Endothelial cell of umbilical vein (primary cell): ENCODE results near the gene PKNOX1. TPM values are rescaled to one million over a fixed set of nuclear protein-coding genes. Genes with fewer than 3 reads are reported as not detected.
"Not testable (repeated sequence)": the region's sequence is repeated elsewhere in the genome, so short reads cannot be mapped to it uniquely, and the experiment has no call there.

Source experiments
- BruUV-seq: library from RNA; stranded (reverse); fragments of 400-500 nt; replicated peaks from 2 replicates; lab custom pipeline; 2021; lab: Mats Ljungman, UMichigan
- CTCF ChIA-PET: fragments of 300-600, 350-600 bp; sonication (Branson Sonifier 250); formaldehyde crosslinking; loops from one replicate; lab custom pipeline; 2021; ENCODE audit warnings: antibody characterized with exemption, inconsistent platforms; lab: Charles Lee
- POLR2A ChIA-PET: fragments of 300-600, 350-600 bp; sonication (Branson Sonifier 250); formaldehyde crosslinking; loops from one replicate; lab custom pipeline; 2021; ENCODE audit warnings: antibody characterized with exemption, inconsistent platforms; lab: Charles Lee
- DNase-seq: peaks from one replicate; pipeline ENCODE4 v3.0.0-alpha.2; 2011; ENCODE audit warnings: low read depth, low spot score
- FAIRE-seq: peaks from 2 replicates; lab custom pipeline; 2011; peaks lifted over from hg19 to GRCh38; lab: Jason Lieb, UNC
- H2AFZ ChIP-seq: 2 replicates; pipeline ENCODE4 v1.6.0; 2012; ENCODE audit warnings: low read depth, low read length, control low read depth, inconsistent platforms
- H3K27ac ChIP-seq: 2 replicates; pipeline ENCODE4 v1.5.1; 2011; ENCODE audit warnings: low read depth, mild to moderate bottlenecking, control low read depth, low read length, moderate library complexity; ENCODE audit not compliant: insufficient read depth
- H3K27me3 ChIP-seq, 2 experiments: 2 replicates each; pipeline versions ENCODE4 v1.6.0 to v1.6.1; 2011; ENCODE audit warnings: low read length in 2 of 2, mixed read lengths in 1 of 2; ENCODE audit not compliant: control insufficient read depth in 2 of 2, insufficient read depth in 2 of 2
- H3K36me3 ChIP-seq, 2 experiments: 2 replicates in 1 of 2; 3 replicates in 1 of 2; pipeline ENCODE4 v1.5.1; 2011; ENCODE audit warnings: low read length in 2 of 2, mild to moderate bottlenecking in 1 of 2, moderate library complexity in 1 of 2; ENCODE audit not compliant: control insufficient read depth in 2 of 2, insufficient read depth in 2 of 2; ENCODE audit errors: extremely low read depth in 1 of 2
- H3K4me1 ChIP-seq: 3 replicates; pipeline ENCODE4 v1.5.1; 2011; ENCODE audit warnings: mild to moderate bottlenecking, low read length; ENCODE audit not compliant: control insufficient read depth, insufficient read depth; ENCODE audit errors: extremely low read depth
- H3K4me2 ChIP-seq: 2 replicates; pipeline ENCODE4 v1.6.1; 2011; ENCODE audit warnings: low read length, control low read depth, mixed read lengths; ENCODE audit not compliant: insufficient read depth
- H3K4me3 ChIP-seq, 3 experiments: fragments of 200-600 bp in 1 of 3; sonication (generic), shearing (Covaris generic) in 1 of 3; replicated peaks in 1 of 3; 2 replicates each; pipeline ENCODE4 v1.5.1; 2011 to 2016; ENCODE audit warnings: control low read depth in 3 of 3, low read length in 3 of 3, mild to moderate bottlenecking in 2 of 3, inconsistent platforms in 1 of 3, low read depth in 1 of 3, moderate library complexity in 1 of 3; ENCODE audit not compliant: insufficient read depth in 1 of 3
- H3K79me2 ChIP-seq: 2 replicates; pipeline ENCODE4 v1.6.0; 2012; ENCODE audit warnings: low read length, inconsistent platforms; ENCODE audit not compliant: control insufficient read depth, insufficient read depth
- H3K9ac ChIP-seq: replicated peaks from 2 replicates; pipeline ENCODE3; 2011; ENCODE audit warnings: low read length, control low read depth; ENCODE audit not compliant: insufficient read depth; ENCODE audit errors: extremely low read depth
- H3K9me1 ChIP-seq: replicated peaks from 3 replicates; pipeline ENCODE4 v1.6.0; 2011; ENCODE audit warnings: mild to moderate bottlenecking, low read length; ENCODE audit not compliant: control insufficient read depth, insufficient read depth; ENCODE audit errors: extremely low read depth
- H3K9me3 ChIP-seq: replicated peaks from 2 replicates; pipeline ENCODE4 v1.5.1; 2012; ENCODE audit warnings: low read length, inconsistent platforms; ENCODE audit not compliant: control insufficient read depth, insufficient read depth
- H4K20me1 ChIP-seq: replicated peaks from 2 replicates; pipeline ENCODE3; 2011; ENCODE audit warnings: mild to moderate bottlenecking, low read length; ENCODE audit not compliant: control insufficient read depth, insufficient read depth; ENCODE audit errors: extremely low read depth
- EZH2 ChIP-seq: IDR thresholded peaks from 2 replicates; pipeline ENCODE4 v1.6.1; 2012; ENCODE audit warnings: borderline replicate concordance, low read depth, mild to moderate bottlenecking, moderate library complexity, low read length, inconsistent platforms; ENCODE audit not compliant: severe bottlenecking
- FOS ChIP-seq: IDR thresholded peaks from 2 replicates; pipeline ENCODE4 v1.6.1; 2011; ENCODE audit warnings: mild to moderate bottlenecking, low read length, moderate library complexity, borderline replicate concordance; ENCODE audit not compliant: insufficient read depth
- GATA2 ChIP-seq: IDR thresholded peaks from 2 replicates; pipeline ENCODE4 v1.7.0; 2011; ENCODE audit warnings: low read depth, mild to moderate bottlenecking, moderate library complexity, mixed read lengths, low read length; ENCODE audit not compliant: insufficient read length, insufficient read depth
- JUN ChIP-seq: IDR thresholded peaks from 2 replicates; pipeline ENCODE4 v1.6.1; 2011; ENCODE audit warnings: borderline replicate concordance, low read depth; ENCODE audit not compliant: insufficient read length, insufficient read depth
- MYC ChIP-seq: IDR thresholded peaks from one replicate; pipeline ENCODE4 v1.6.1; 2011; ENCODE audit warnings: mild to moderate bottlenecking, low read depth, low read length
- POLR2A ChIP-seq: IDR thresholded peaks from 2 replicates; pipeline ENCODE4 v1.6.1; 2012; ENCODE audit warnings: low read depth, mild to moderate bottlenecking, control low read depth, low read length
- POLR2AphosphoS5 ChIP-seq: IDR thresholded peaks from 2 replicates; pipeline ENCODE4 v1.6.1; 2012; ENCODE audit warnings: low read depth, mild to moderate bottlenecking, control low read depth, low read length, moderate library complexity; ENCODE audit not compliant: insufficient read depth
- dilution Hi-C: fragments of 300-500 bp; cut with MboI; formaldehyde crosslinking; loops from one replicate; pipeline ENCODE4 v1.15.0; 2019; ENCODE audit warnings: low sequenced_read_pairs; ENCODE audit not compliant: extremely low pct_ligation_motif_present
- intact Hi-C: fragments of 100-400 bp; cut with micrococcal nuclease; formaldehyde crosslinking; loops from one replicate; pipeline ENCODE4 v1.10.0; 2022
- polyA plus RNA-seq, 4 experiments: library from polyadenylated mRNA; depleted of rRNA in 3 of 4; stranded (reverse) in 3 of 4; unstranded in 1 of 4; fragments of >200 nt; gene quantifications; 2 replicates each; pipeline versions ENCODE4 v1.2.1 to v1.2.3, GENCODE V29; 2011 to 2012; ENCODE audit warnings: missing spikeins in 1 of 4
- total RNA-seq: library from RNA; stranded (reverse); gene quantifications from 2 replicates; pipeline ENCODE4 v1.2.3, GENCODE V29; 2021
- TF ChIP-seq, protein P1 (sequence below), 2 donors: IDR thresholded peaks; 1 replicate in 1 of 2; 2 replicates in 1 of 2; pipeline ENCODE4 v1.5.1; 2011; ENCODE audit warnings: low read length in 2 of 2, mild to moderate bottlenecking in 2 of 2, moderate library complexity in 2 of 2, control low read depth in 1 of 2, inconsistent platforms in 1 of 2, low read depth in 1 of 2; ENCODE audit not compliant: insufficient read depth in 1 of 2; ENCODE audit errors: extremely low read depth in 1 of 2
- TF ChIP-seq, protein P2 (sequence below): IDR thresholded peaks from 2 replicates; pipeline ENCODE4 v1.6.1; 2011; ENCODE audit not compliant: insufficient read depth, insufficient read length

Gene PKNOX1
- total and polyA plus RNA-seq, 2 donors (not counting 3 experiments of a cell fraction or from before 2014, with no cell fraction given): 16.6 to 23.6 TPM

DNA sequence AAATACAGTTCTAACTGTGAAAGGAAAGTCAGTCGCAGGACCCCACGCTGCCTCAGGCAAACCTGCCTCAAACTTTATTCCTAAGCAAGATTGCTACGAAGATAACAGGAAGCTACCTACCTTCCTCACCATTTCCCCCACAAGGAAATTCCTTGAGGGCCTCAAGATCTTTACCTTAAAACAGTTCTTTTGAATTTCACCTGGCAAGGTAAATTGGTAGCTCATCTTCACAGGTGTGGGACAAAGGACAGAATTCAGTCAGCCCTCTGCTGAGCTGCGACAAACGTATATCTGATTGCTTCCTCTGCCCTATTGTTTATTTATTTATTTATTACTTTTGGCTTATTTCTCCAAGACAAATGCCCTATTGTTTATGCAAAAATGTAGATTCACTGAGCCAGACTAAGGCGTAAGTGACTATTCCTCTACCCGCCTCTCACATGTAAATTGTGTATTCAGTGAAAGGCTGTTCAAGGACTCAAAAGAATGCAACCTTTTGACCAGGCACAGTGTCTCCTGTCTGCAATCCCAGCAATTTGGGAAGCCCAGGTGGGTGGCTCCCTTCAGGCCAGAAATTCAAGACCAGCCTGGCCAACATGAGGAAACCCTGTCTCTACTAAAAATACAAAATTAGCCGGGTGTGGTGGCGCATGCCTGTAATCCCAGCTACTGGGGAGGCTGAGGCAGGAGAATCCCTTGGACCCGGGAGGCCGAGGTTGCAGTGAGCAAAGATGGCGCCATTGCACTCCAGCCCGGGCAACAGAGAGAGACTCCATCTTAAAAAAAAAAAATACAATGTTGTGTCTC, 17.3 kb upstream of the PKNOX1 start:
- BruUV-seq: no TSS peak
- Histone ChIP-seq H3K9me1 (no peaks in the 10 kb centered on the region), H3K27ac (no peak overlapping the region), H3K4me3 (no peak overlapping the region), H3K4me2 (no peak overlapping the region), H3K9ac (no peak overlapping the region), H3K4me1 (no peaks in the 10 kb centered on the region), H4K20me1 (no peaks in the 10 kb centered on the region), H3K9me3 (no peaks in the 10 kb centered on the region), H2AFZ (no peak overlapping the region), H3K79me2 (no peaks in the 10 kb centered on the region), H3K36me3 (no peaks in the 10 kb centered on the region), H3K27me3 (peaks cover 0 to 2% of the 10 kb centered on the region in 2 experiments)
- CTCF ChIA-PET: no interaction called here
- dilution Hi-C loops: no loop called here
- intact Hi-C loops: no loop called here
- TF ChIP-seq, protein P1, sequence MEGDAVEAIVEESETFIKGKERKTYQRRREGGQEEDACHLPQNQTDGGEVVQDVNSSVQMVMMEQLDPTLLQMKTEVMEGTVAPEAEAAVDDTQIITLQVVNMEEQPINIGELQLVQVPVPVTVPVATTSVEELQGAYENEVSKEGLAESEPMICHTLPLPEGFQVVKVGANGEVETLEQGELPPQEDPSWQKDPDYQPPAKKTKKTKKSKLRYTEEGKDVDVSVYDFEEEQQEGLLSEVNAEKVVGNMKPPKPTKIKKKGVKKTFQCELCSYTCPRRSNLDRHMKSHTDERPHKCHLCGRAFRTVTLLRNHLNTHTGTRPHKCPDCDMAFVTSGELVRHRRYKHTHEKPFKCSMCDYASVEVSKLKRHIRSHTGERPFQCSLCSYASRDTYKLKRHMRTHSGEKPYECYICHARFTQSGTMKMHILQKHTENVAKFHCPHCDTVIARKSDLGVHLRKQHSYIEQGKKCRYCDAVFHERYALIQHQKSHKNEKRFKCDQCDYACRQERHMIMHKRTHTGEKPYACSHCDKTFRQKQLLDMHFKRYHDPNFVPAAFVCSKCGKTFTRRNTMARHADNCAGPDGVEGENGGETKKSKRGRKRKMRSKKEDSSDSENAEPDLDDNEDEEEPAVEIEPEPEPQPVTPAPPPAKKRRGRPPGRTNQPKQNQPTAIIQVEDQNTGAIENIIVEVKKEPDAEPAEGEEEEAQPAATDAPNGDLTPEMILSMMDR (IDR thresholded peaks at IDR 0.05; ENCODE audit: extremely low read depth in 1 of 2, insufficient read depth in 1 of 2, low read depth in 1 of 2, low read length in 2 of 2): no peak
- TF ChIP-seq EZH2 (no peak), GATA2 (no peak), POLR2AphosphoS5 (no peak), MYC (no peak), JUN (no peak), FOS (no peak), POLR2A (no peak)
- TF ChIP-seq, protein P2, sequence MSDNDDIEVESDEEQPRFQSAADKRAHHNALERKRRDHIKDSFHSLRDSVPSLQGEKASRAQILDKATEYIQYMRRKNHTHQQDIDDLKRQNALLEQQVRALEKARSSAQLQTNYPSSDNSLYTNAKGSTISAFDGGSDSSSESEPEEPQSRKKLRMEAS: no peak
- POLR2A ChIA-PET: no interaction called here
- FAIRE-seq (no peak), DNase-seq (no peak)

GRCh38 chr21:42958122-42958521, 16.2 kb upstream of the PKNOX1 start:
- intact Hi-C loops, H3K27me3 ChIP-seq, H3K4me1 ChIP-seq, H3K9ac ChIP-seq, POLR2A ChIA-PET, H2AFZ ChIP-seq, dilution Hi-C loops, H3K79me2 ChIP-seq, H3K4me3 ChIP-seq, FAIRE-seq, H3K9me3 ChIP-seq, H3K27ac ChIP-seq, H3K4me2 ChIP-seq, H4K20me1 ChIP-seq, DNase-seq, H3K9me1 ChIP-seq, H3K36me3 ChIP-seq, BruUV-seq, CTCF ChIA-PET: not testable (repeated sequence)
